ENCODE data around the gene OLIG2.

OLIG2 gene

GRCh38 chr21:33071770-33072306 lies 46.1 kb downstream of the OLIG2 start:
- Histone ChIP-seq H4K20me1 (ENCODE audit: insufficient read depth) (no peaks in the 10 kb centered on the region), H3K27ac (no peak overlapping the region), H2AFZ (ENCODE audit: low read depth) (peak overlapping the region; percentile 42; the same call in 1 of the 2 replicates), H3K27me3 (ENCODE audit: insufficient read depth, low read depth) (no peaks in the 10 kb centered on the region), H3K79me2 (ENCODE audit: insufficient read depth, low read depth) (no peaks in the 10 kb centered on the region), H3K9ac (peak overlapping the region; percentile 50; the same call in 1 of the 2 replicates), H3K36me3 (ENCODE audit: insufficient read depth) (no peaks in the 10 kb centered on the region), H3K4me1 (ENCODE audit: low read depth, poor library complexity, severe bottlenecking) (peaks cover 43% of the 10 kb centered on the region), H3K4me3 (IDR thresholded peaks at IDR 0.05; ENCODE audit: insufficient read depth, low read depth, low read length) (no peak overlapping the region), H3K4me2 (peak overlapping the region; percentile 40)
- no peak for TF ChIP-seq CTCF (conservative IDR thresholded peaks at IDR 0.05; ENCODE audit: low read depth, low read length)

- Histone ChIP-seq H3K9ac (no peak overlapping the region), H3K4me3 (IDR thresholded peaks at IDR 0.05; ENCODE audit: insufficient read depth, low read depth, low read length) (no peak overlapping the region), H3K79me2 (ENCODE audit: insufficient read depth, low read depth) (no peaks in the 10 kb centered on the region), H3K36me3 (ENCODE audit: insufficient read depth) (no peaks in the 10 kb centered on the region), H4K20me1 (ENCODE audit: insufficient read depth) (no peaks in the 10 kb centered on the region), H3K4me2 (no peak overlapping the region), H3K4me1 (ENCODE audit: low read depth, poor library complexity, severe bottlenecking) (peaks cover 45% of the 10 kb centered on the region), H3K27ac (no peak overlapping the region), H3K27me3 (ENCODE audit: insufficient read depth, low read depth) (no peaks in the 10 kb centered on the region), H2AFZ (ENCODE audit: low read depth) (no peak overlapping the region)
- no peak for TF ChIP-seq CTCF (conservative IDR thresholded peaks at IDR 0.05; ENCODE audit: low read depth, low read length)
Measured at GRCh38 chr21:33073636-33074035, 47.9 kb downstream of the OLIG2 start.

GRCh38 chr21:33075128-33075527 lies 49.4 kb downstream of the OLIG2 start:
- no peak for TF ChIP-seq CTCF (conservative IDR thresholded peaks at IDR 0.05; ENCODE audit: low read depth, low read length)
- Histone ChIP-seq H4K20me1 (ENCODE audit: insufficient read depth) (no peaks in the 10 kb centered on the region), H3K9ac (no peak overlapping the region), H3K4me3 (IDR thresholded peaks at IDR 0.05; ENCODE audit: insufficient read depth, low read depth, low read length) (no peak overlapping the region), H3K4me1 (ENCODE audit: low read depth, poor library complexity, severe bottlenecking) (peaks cover 52% of the 10 kb centered on the region), H2AFZ (ENCODE audit: low read depth) (no peak overlapping the region), H3K36me3 (ENCODE audit: insufficient read depth) (no peaks in the 10 kb centered on the region), H3K79me2 (ENCODE audit: insufficient read depth, low read depth) (no peaks in the 10 kb centered on the region), H3K4me2 (no peak overlapping the region), H3K27me3 (ENCODE audit: insufficient read depth, low read depth) (no peaks in the 10 kb centered on the region), H3K27ac (no peak overlapping the region)

GRCh38 chr21:33075596-33076195 lies 50.0 kb downstream of the OLIG2 start:
- no peaks in the 10 kb centered on the region for H3K79me2 ChIP-seq (ENCODE audit: insufficient read depth, low read depth)
- peaks cover 57% of the 10 kb centered on the region for H3K4me1 ChIP-seq (ENCODE audit: low read depth, poor library complexity, severe bottlenecking)
- H4K20me1 ChIP-seq (ENCODE audit: insufficient read depth), result no peaks in the 10 kb centered on the region
- no peaks in the 10 kb centered on the region for H3K36me3 ChIP-seq (ENCODE audit: insufficient read depth)
- no peaks in the 10 kb centered on the region for H3K27me3 ChIP-seq (ENCODE audit: insufficient read depth, low read depth)
- no peak for TF ChIP-seq CTCF (conservative IDR thresholded peaks at IDR 0.05; ENCODE audit: low read depth, low read length)
- no peak overlapping the region for H3K4me3 ChIP-seq (IDR thresholded peaks at IDR 0.05; ENCODE audit: insufficient read depth, low read depth, low read length)
- H2AFZ ChIP-seq (ENCODE audit: low read depth), result peak overlapping the region; percentile 62
- H3K4me2 ChIP-seq, result peak overlapping the region; percentile 89
- H3K27ac ChIP-seq, result peak overlapping the region; percentile 57
- H3K9ac ChIP-seq, result peak overlapping the region; percentile 36; the same call in 1 of the 2 replicates
